Stimulated activated CD4-positive, alpha-beta T cell treated with anti-CD3 and anti-CD28 coated beads, Interleukin-1b, Interleukin-23, amount 100 ng/mL, for 1 hour (primary cell): ENCODE data around the gene TIGD1.

Source experiments
- DNase-seq, 2 donors: peaks; one replicate each; pipeline ENCODE4 v3.0.0-alpha.2; 2020; ENCODE audit warnings: low read depth in 2 of 2

Gene TIGD1

DNA sequence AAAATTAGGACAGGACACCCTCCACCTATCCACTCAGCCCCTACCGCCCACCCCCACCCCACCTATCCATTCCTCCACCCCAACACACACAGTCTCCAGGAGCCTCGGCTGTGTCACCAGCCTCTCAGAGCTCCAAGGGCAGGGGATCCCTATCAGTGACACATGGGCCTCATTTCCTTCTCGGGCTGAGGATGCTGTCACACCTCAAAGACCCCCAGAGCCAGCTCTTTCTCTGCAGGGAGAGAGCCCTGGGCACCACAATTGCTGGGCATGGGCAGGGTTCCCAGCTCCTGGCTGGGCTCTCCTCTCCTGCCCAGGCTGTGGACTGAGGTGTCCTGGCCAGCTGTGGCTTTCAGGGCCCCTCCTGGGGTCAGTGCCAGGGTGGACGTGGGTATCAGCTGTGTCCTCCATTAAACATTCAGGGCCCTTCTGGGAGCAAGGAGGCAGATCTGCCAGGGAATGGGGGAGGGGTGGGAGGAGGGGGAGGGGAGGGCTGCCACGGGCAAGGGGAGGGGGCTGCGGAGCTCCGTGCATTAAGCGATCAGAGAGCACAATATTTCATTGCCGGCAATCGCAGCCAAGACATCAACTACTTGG lies 48.5 kb downstream of the TIGD1 start:
- no peak for DNase-seq

DNA sequence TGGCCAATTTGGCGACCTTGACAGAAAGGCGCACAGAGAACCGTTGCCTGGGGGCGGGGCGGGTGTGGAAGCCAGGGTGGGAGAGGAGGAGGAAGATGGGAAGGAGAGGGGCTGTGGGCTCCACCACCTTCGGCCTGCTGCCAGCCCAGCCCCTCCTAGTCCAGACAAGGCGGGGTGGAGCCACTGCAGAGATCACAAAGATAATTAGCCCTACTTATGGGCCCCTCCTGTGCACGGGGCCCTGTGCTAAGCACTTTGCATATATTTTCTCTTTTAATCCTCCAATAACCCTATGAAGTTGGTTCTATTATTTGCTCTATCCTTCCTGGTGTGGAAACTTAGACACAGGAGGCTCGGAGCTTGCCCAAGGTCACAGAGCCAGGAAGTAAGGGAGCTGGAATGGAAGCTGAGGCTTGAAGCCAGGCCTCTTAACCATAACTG lies 49.0 kb downstream of the TIGD1 start:
- DNase-seq, result no peak

DNA sequence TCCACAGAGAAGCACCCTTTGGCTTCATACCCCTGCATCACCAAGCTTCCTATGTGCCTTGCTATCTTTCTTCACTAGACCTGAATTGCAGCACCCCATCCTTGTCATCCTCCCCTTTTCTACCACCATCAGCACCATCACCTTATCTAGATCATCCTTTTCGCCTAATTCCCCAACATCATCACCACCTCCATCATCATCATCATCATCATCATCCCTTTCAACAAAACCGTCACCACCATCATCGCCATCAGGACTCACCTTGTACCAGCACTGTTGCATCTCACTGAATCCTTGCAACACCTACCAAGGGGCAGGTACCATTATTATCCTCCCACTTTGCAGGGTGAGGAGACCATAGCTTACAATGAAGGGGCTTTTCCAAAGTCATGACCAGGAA lies 51.9 kb downstream of the TIGD1 start:
- DNase-seq, result no peak
